Nephron (organoid): ENCODE data around the gene RIC3.

Experiments used
- H3K27ac Mint-ChIP-seq, 3 experiments: 2 replicates each; pipeline ENCODE4 v1.8.0; 2020; ENCODE audit warnings: mixed read lengths in 3 of 3, mild to moderate bottlenecking in 2 of 3, moderate library complexity in 1 of 3
- H3K27me3 Mint-ChIP-seq: 2 replicates; pipeline ENCODE4 v1.8.0; 2021; ENCODE audit warnings: low read depth, mild to moderate bottlenecking, moderate library complexity, mixed read lengths
- H3K36me3 Mint-ChIP-seq: 2 replicates; pipeline ENCODE4 v1.8.0; 2020; ENCODE audit warnings: low read depth, mixed read lengths
- H3K4me1 Mint-ChIP-seq: 2 replicates; pipeline ENCODE4 v1.8.0; 2020; ENCODE audit warnings: mixed read lengths
- H3K4me3 Mint-ChIP-seq, 3 experiments: 2 replicates each; pipeline ENCODE4 v1.8.0; 2020; ENCODE audit warnings: mild to moderate bottlenecking in 3 of 3, mixed read lengths in 3 of 3, moderate library complexity in 2 of 3
- H3K9me3 Mint-ChIP-seq: 2 replicates; pipeline ENCODE4 v1.8.0; 2020; ENCODE audit warnings: mixed read lengths
- TF ChIP-seq, protein P1 (sequence below), 3 experiments: fragments of 200-600 bp; sonication (generic); IDR thresholded peaks; one replicate each; pipeline ENCODE4 v1.5.0; 2021; ENCODE audit warnings: antibody characterized with exemption in 3 of 3; ENCODE audit not compliant: unreplicated experiment in 3 of 3

Gene RIC3

GRCh38 chr11:8097468-8097867, 71.4 kb downstream of the RIC3 start:
- TF ChIP-seq, protein P1, sequence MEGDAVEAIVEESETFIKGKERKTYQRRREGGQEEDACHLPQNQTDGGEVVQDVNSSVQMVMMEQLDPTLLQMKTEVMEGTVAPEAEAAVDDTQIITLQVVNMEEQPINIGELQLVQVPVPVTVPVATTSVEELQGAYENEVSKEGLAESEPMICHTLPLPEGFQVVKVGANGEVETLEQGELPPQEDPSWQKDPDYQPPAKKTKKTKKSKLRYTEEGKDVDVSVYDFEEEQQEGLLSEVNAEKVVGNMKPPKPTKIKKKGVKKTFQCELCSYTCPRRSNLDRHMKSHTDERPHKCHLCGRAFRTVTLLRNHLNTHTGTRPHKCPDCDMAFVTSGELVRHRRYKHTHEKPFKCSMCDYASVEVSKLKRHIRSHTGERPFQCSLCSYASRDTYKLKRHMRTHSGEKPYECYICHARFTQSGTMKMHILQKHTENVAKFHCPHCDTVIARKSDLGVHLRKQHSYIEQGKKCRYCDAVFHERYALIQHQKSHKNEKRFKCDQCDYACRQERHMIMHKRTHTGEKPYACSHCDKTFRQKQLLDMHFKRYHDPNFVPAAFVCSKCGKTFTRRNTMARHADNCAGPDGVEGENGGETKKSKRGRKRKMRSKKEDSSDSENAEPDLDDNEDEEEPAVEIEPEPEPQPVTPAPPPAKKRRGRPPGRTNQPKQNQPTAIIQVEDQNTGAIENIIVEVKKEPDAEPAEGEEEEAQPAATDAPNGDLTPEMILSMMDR (IDR thresholded peaks at IDR 0.05; ENCODE audit: unreplicated experiment in 3 of 3), result no peak
- peaks cover 18% of the 10 kb centered on the region for H3K36me3 Mint-ChIP-seq
- H3K4me1 Mint-ChIP-seq, result peaks cover 10% of the 10 kb centered on the region
- H3K9me3 Mint-ChIP-seq, result no peaks in the 10 kb centered on the region
- H3K4me3 Mint-ChIP-seq, result no peak overlapping the region
- H3K27ac Mint-ChIP-seq, result no peak overlapping the region
- H3K27me3 Mint-ChIP-seq, result no peaks in the 10 kb centered on the region

DNA sequence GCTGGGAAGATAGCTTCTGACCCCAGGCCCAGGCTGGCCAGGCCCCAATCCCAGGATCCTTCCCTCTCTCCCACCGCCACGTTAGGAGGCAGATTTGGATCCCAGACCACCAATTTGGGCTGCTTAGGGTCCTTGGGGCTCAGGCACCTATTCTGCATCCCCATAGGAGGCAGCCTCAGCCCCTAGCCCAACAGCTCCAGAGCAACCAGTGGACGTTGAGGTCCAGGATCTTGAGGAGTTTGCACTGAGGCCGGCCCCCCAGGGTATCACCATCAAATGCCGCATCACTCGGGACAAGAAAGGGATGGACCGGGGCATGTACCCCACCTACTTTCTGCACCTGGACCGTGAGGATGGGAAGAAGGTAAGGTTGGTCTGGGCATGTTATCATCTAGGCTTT, 71.8 kb downstream of the RIC3 start:
- H3K27me3 Mint-ChIP-seq, result no peaks in the 10 kb centered on the region
- no peaks in the 10 kb centered on the region for H3K9me3 Mint-ChIP-seq
- peaks cover 18% of the 10 kb centered on the region for H3K36me3 Mint-ChIP-seq
- H3K4me3 Mint-ChIP-seq, result no peak overlapping the region
- no peak overlapping the region for H3K27ac Mint-ChIP-seq
- H3K4me1 Mint-ChIP-seq, result peaks cover 10% of the 10 kb centered on the region
- TF ChIP-seq, protein P1 (IDR thresholded peaks at IDR 0.05; ENCODE audit: unreplicated experiment in 3 of 3), result no peak

DNA sequence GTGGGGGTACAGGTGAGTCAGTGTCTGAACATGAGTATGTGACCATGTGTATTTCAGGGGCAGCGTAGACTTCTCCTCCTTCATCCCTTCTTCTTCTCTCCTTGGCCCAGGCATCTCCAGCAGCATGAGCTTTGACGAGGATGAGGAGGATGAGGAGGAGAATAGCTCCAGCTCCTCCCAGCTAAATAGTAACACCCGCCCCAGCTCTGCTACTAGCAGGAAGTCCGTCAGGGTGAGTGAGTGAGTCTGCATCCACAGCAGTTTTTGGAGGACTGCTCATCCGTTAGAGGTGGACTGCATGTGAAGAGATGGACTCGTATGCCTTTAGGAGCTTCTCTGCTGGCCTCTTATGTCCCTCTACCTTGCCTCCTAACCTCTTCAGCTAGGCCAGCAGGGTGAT, 72.2 kb downstream of the RIC3 start:
- Mint-ChIP-seq H3K27ac (peak overlapping the region in 1 of 3 experiments; percentile 79), H3K36me3 (peaks cover 18% of the 10 kb centered on the region), H3K9me3 (no peaks in the 10 kb centered on the region), H3K27me3 (no peaks in the 10 kb centered on the region), H3K4me3 (no peak overlapping the region), H3K4me1 (peaks cover 10% of the 10 kb centered on the region)
- TF ChIP-seq, protein P1 (IDR thresholded peaks at IDR 0.05; ENCODE audit: unreplicated experiment in 3 of 3), result no peak

- peaks cover 10% of the 10 kb centered on the region for H3K4me1 Mint-ChIP-seq
- H3K4me3 Mint-ChIP-seq, result no peak overlapping the region
- peaks cover 14% of the 10 kb centered on the region for H3K36me3 Mint-ChIP-seq
Observed at GRCh38 chr11:8095806-8096522, 72.9 kb downstream of the RIC3 start.

GRCh38 chr11:8095371-8095770, 73.5 kb downstream of the RIC3 start:
- H3K36me3 Mint-ChIP-seq, result peaks cover 14% of the 10 kb centered on the region

More at GRCh38 chr11:8095806-8096522, 72.9 kb downstream of the RIC3 start:
- Mint-ChIP-seq H3K27me3 (no peaks in the 10 kb centered on the region), H3K9me3 (no peaks in the 10 kb centered on the region), H3K27ac (peak overlapping the region in 2 of 3 experiments; percentile 79)
- TF ChIP-seq, protein P1 (IDR thresholded peaks at IDR 0.05; ENCODE audit: unreplicated experiment in 3 of 3), result no peak

More at GRCh38 chr11:8095371-8095770, 73.5 kb downstream of the RIC3 start:
- TF ChIP-seq, protein P1 (IDR thresholded peaks at IDR 0.05; ENCODE audit: unreplicated experiment in 3 of 3), result no peak
- Mint-ChIP-seq H3K27ac (peak overlapping the region in 2 of 3 experiments; percentile 79), H3K4me1 (peaks cover 10% of the 10 kb centered on the region), H3K27me3 (no peaks in the 10 kb centered on the region), H3K4me3 (no peak overlapping the region), H3K9me3 (no peaks in the 10 kb centered on the region)
